Epithelial cell of esophagus (primary cell): ENCODE results near the gene SLC25A51.
A peak's percentile ranks its signal among the peaks of the same experiment; 100 is the strongest.
"Not testable (repeated sequence)": the region's sequence is repeated elsewhere in the genome, so short reads cannot be mapped to it uniquely, and the experiment has no call there.

Experiments
- DNase-seq: peaks from one replicate; pipeline ENCODE4 v3.0.0; 2010; ENCODE audit warnings: low read depth
- H3K4me3 ChIP-seq: 2 replicates; pipeline ENCODE4 v1.5.1; 2011; ENCODE audit warnings: mild to moderate bottlenecking, low read length, control low read depth
- CTCF ChIP-seq: IDR thresholded peaks from 2 replicates; pipeline ENCODE4 v1.5.1; 2011; ENCODE audit warnings: low read depth, mild to moderate bottlenecking, low read length, control low read depth, inconsistent platforms; ENCODE audit not compliant: insufficient read depth; ENCODE audit errors: missing control alignments

SLC25A51 gene

GRCh38 chr9:37915911-37916470 is 12.1 kb upstream of the SLC25A51 start:
- no peak for DNase-seq
- TF ChIP-seq CTCF: no peak
- no peak overlapping the region for H3K4me3 ChIP-seq

- no peak for TF ChIP-seq CTCF
- no peak for DNase-seq
- no peak overlapping the region for H3K4me3 ChIP-seq
These were observed 10.9 kb upstream of the SLC25A51 start for GRCh38 chr9:37914701-37915358.

- TF ChIP-seq CTCF: no peak
- H3K4me3 ChIP-seq: no peak overlapping the region
- no peak for DNase-seq
These were observed 10.2 kb upstream of the SLC25A51 start for GRCh38 chr9:37914154-37914551.

- no peak overlapping the region for H3K4me3 ChIP-seq
- TF ChIP-seq CTCF: peak; percentile 98
- peak; percentile 81 for DNase-seq
These were observed 9.7 kb upstream of the SLC25A51 start for GRCh38 chr9:37913480-37914153.

GRCh38 chr9:37911271-37911681 is 7.3 kb upstream of the SLC25A51 start:
- TF ChIP-seq CTCF: no peak
- no peak overlapping the region for H3K4me3 ChIP-seq
- no peak for DNase-seq

- no peak for TF ChIP-seq CTCF
- H3K4me3 ChIP-seq: no peak overlapping the region
- DNase-seq: no peak
These were observed 6.3 kb upstream of the SLC25A51 start for GRCh38 chr9:37910271-37910670.

- not testable (repeated sequence) for DNase-seq, H3K4me3 ChIP-seq
These were observed 5.9 kb upstream of the SLC25A51 start for GRCh38 chr9:37909836-37910235.
